H1 (cell line): ENCODE data around the gene SLC2A4. TPM values are rescaled to one million over a fixed set of nuclear protein-coding genes. Genes with fewer than 3 reads are reported as not detected.

Experiments used
- CREB1 ChIP-seq: IDR thresholded peaks from 2 replicates; pipeline ENCODE4 v1.6.1; 2012; ENCODE audit warnings: inconsistent platforms
- CTBP2 ChIP-seq: IDR thresholded peaks from 2 replicates; pipeline ENCODE4 v1.7.0; 2011; ENCODE audit warnings: borderline replicate concordance, mild to moderate bottlenecking, moderate library complexity, mixed read lengths, low read length; ENCODE audit not compliant: insufficient read depth, insufficient read length
- E2F6 ChIP-seq: IDR thresholded peaks from 2 replicates; pipeline ENCODE4 v1.6.1; 2012; ENCODE audit warnings: inconsistent platforms
- JUN ChIP-seq: IDR thresholded peaks from 2 replicates; pipeline ENCODE4 v1.6.1; 2011; ENCODE audit warnings: low read depth, mild to moderate bottlenecking, improper control_type of control experiment, low read length
- MAFK ChIP-seq: IDR thresholded peaks from 2 replicates; pipeline ENCODE4 v1.6.1; 2012; ENCODE audit warnings: low read depth, mild to moderate bottlenecking, improper control_type of control experiment, low read length
- TAF7 ChIP-seq: optimal IDR thresholded peaks from 2 replicates; pipeline ENCODE3; 2011; ENCODE audit warnings: low read depth, mild to moderate bottlenecking, inconsistent platforms, low read length, moderate library complexity, borderline replicate concordance
- USF2 ChIP-seq: IDR thresholded peaks from 2 replicates; pipeline ENCODE4 v1.6.1; 2011; ENCODE audit warnings: low read length, improper control_type of control experiment
- YY1 ChIP-seq: IDR thresholded peaks from 2 replicates; pipeline ENCODE4 v1.6.1; 2011; ENCODE audit warnings: low read depth, mild to moderate bottlenecking, low read length
- polyA plus RNA-seq, 7 experiments: library from polyadenylated mRNA; depleted of rRNA in 3 of 7; stranded (reverse) in 5 of 7; unstranded in 2 of 7; fragments of >200 nt in 5 of 7; fragments of 200-250 nt in 2 of 7; gene quantifications; 1 replicate in 5 of 7; 2 replicates in 1 of 7; 4 replicates in 1 of 7; pipeline versions ENCODE4 v1.2.1 to v1.2.3, GENCODE V29; 2011 to 2013; ENCODE audit warnings: missing spikeins in 2 of 7, mixed read lengths in 2 of 7
- total RNA-seq: library from RNA; stranded (reverse); fragmentation: NEBNext Ultra II Directional; extraction: Animal tissue kit (Norgen Biotek cat#: 25700); gene quantifications from 2 replicates; pipeline ENCODE4 v1.2.1, GENCODE V29; 2021
- TF ChIP-seq, protein P1 (sequence below): IDR thresholded peaks from 2 replicates; pipeline ENCODE4 v1.6.1; 2012; ENCODE audit warnings: inconsistent platforms

SLC2A4 gene
- total and polyA plus RNA-seq, 2 of the 8 experiments (the other 6 are each of a cell fraction or from before 2014, with no cell fraction given) = 5.7 to 6.9 TPM

GRCh38 chr17:7294614-7295153 is 13.2 kb downstream of the SLC2A4 start, which contains the start of gene YBX2 (continued):
- no peak for TF ChIP-seq TAF7
- TF ChIP-seq JUN = no peak
- peak; percentile 85 for TF ChIP-seq USF2
- no peak for TF ChIP-seq YY1
- no peak for TF ChIP-seq CTBP2
- TF ChIP-seq CREB1 = 0 out of 2 replicates have a peak, but pooled peaks have one; percentile 21
- TF ChIP-seq, protein P1, sequence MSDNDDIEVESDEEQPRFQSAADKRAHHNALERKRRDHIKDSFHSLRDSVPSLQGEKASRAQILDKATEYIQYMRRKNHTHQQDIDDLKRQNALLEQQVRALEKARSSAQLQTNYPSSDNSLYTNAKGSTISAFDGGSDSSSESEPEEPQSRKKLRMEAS = peak; percentile 82
- no peak for TF ChIP-seq MAFK
- peak; percentile 96 for TF ChIP-seq E2F6
